HepG2 (cell line): ENCODE data around the gene PAEP. TPM values are rescaled to one million over a fixed set of nuclear protein-coding genes. Genes with fewer than 3 reads are reported as not detected.

Source experiments
- ATAC-seq: fragments of 200-7000 bp; cut with Tn5 transposase; 3 replicates; pipeline ENCODE4 v1.9.1; 2020; ENCODE audit warnings: mild to moderate bottlenecking, moderate library complexity
- BruUV-seq: library from RNA; stranded (reverse); fragments of 400-500 nt; replicated peaks from 2 replicates; lab custom pipeline; 2021; lab: Mats Ljungman, UMichigan
- CTCF ChIA-PET: fragments of 300-600 bp; formaldehyde crosslinking; extraction: SDS; loops from one replicate; lab custom pipeline; 2021; ENCODE audit warnings: low total read pairs, inconsistent platforms, low intra/inter-chr PET ratio; lab: Yijun Ruan, JAX
- POLR2A ChIA-PET: fragments of 350-600 bp; sonication (Branson Sonifier 250); formaldehyde crosslinking; loops from one replicate; lab custom pipeline; 2020; ENCODE audit warnings: antibody characterized with exemption, inconsistent platforms; lab: Yijun Ruan, JAX
- DNase-seq: peaks from one replicate; pipeline ENCODE4 v3.0.0-alpha.2; 2015; ENCODE audit warnings: low spot score
- FAIRE-seq: peaks from 3 replicates; lab custom pipeline; 2011; peaks lifted over from hg19 to GRCh38; lab: Jason Lieb, UNC
- H2AFZ ChIP-seq: one replicate; pipeline ENCODE4 v1.6.1; 2011; ENCODE audit warnings: low read length, inconsistent platforms
- H3K27ac ChIP-seq: fragments of 300-600 bp; 3 replicates; pipeline ENCODE4 v1.8.0; 2011; ENCODE audit warnings: mixed run types, mild to moderate bottlenecking, mixed read lengths, low read length, inconsistent platforms; ENCODE audit not compliant: insufficient read depth; ENCODE audit errors: extremely low read length
- H3K27me3 ChIP-seq, 2 experiments: fragments of 200-600 bp in 1 of 2; 2 replicates in 1 of 2; 3 replicates in 1 of 2; pipeline versions ENCODE4 v1.6.0 to v1.8.0; 2011; ENCODE audit warnings: low read length in 2 of 2, mild to moderate bottlenecking in 2 of 2, moderate library complexity in 2 of 2, inconsistent platforms in 1 of 2; ENCODE audit not compliant: insufficient read depth in 2 of 2, control insufficient read depth in 1 of 2
- H3K36me3 ChIP-seq, 2 experiments: fragments of 200-600 bp in 1 of 2; replicated peaks in 1 of 2; 2 replicates in 1 of 2; 3 replicates in 1 of 2; pipeline versions ENCODE4 v1.5.1 to v1.8.0; 2011; ENCODE audit warnings: low read length in 2 of 2, inconsistent platforms in 1 of 2; ENCODE audit not compliant: insufficient read depth in 2 of 2, control insufficient read depth in 1 of 2
- H3K4me1 ChIP-seq: 2 replicates; pipeline ENCODE4 v1.5.1; 2012; ENCODE audit warnings: low read length, inconsistent platforms; ENCODE audit not compliant: insufficient read depth
- H3K4me2 ChIP-seq: 2 replicates; pipeline ENCODE4 v1.6.0; 2011; ENCODE audit warnings: low read depth, low read length, inconsistent platforms
- H3K4me3 ChIP-seq, 3 experiments: fragments of 200-600 bp in 1 of 3; sonication (generic), shearing (Covaris generic) in 1 of 3; replicated peaks in 1 of 3; 2 replicates each; pipeline ENCODE4 v1.5.1; 2011 to 2016; ENCODE audit warnings: low read length in 3 of 3, inconsistent platforms in 2 of 3, low read depth in 2 of 3, mild to moderate bottlenecking in 2 of 3, control low read depth in 1 of 3, mixed read lengths in 1 of 3; ENCODE audit not compliant: insufficient read depth in 1 of 3
- H3K79me2 ChIP-seq: one replicate; pipeline ENCODE4 v1.6.1; 2011; ENCODE audit warnings: low read length, inconsistent platforms; ENCODE audit not compliant: insufficient read depth
- H3K9ac ChIP-seq: 2 replicates; pipeline ENCODE4 v1.6.0; 2011; ENCODE audit warnings: mild to moderate bottlenecking, low read depth, low read length, inconsistent platforms; ENCODE audit not compliant: insufficient read depth
- H3K9me3 ChIP-seq: 2 replicates; pipeline ENCODE4 v1.5.1; 2012; ENCODE audit warnings: mild to moderate bottlenecking, low read length
- H4K20me1 ChIP-seq: 2 replicates; pipeline ENCODE4 v1.6.0; 2011; ENCODE audit warnings: inconsistent platforms, mild to moderate bottlenecking, low read length, moderate library complexity; ENCODE audit not compliant: insufficient read depth
- MIXL1 ChIP-seq: IDR thresholded peaks from 2 replicates; pipeline ENCODE4 v1.6.1; 2016
- PRPF4 ChIP-seq: fragments of 200-400 bp; formaldehyde crosslinking; IDR thresholded peaks from 2 replicates; pipeline ENCODE4 v1.6.1; 2016; ENCODE audit warnings: low read length, low read depth; ENCODE audit not compliant: poor library complexity, severe bottlenecking
- RFX3 ChIP-seq: IDR thresholded peaks from 2 replicates; pipeline ENCODE4 v1.6.1; 2016; ENCODE audit warnings: missing biosample characterization, missing genetic modification reagents
- SMARCC2 ChIP-seq: fragments of 450-650 bp; IDR thresholded peaks from 2 replicates; pipeline ENCODE4 v1.6.1; 2017; ENCODE audit warnings: antibody characterized with exemption, mild to moderate bottlenecking
- U2AF2 ChIP-seq: fragments of 200-400 bp; formaldehyde crosslinking; IDR thresholded peaks from 2 replicates; pipeline ENCODE4 v1.6.1; 2017; ENCODE audit warnings: low read depth, mild to moderate bottlenecking, low read length
- WGBS: methylation state at CpG from one replicate; pipeline ENCODE4 v1.1.6; 2017; ENCODE audit warnings: low lambda C conversion rate; 5-methylcytosine and 5-hydroxymethylcytosine counted together
- in situ Hi-C: cut with HindIII; loops from 2 replicates; pipeline ENCODE4 v1.10.0; 2017; ENCODE audit warnings: low pct_unique_long_range_greater_than_20kb; ENCODE audit not compliant: extremely low pct_ligation_motif_present
- intact Hi-C: fragments of 100-400 bp; cut with micrococcal nuclease; formaldehyde crosslinking; loops from one replicate; pipeline ENCODE4 v1.10.0; 2022; ENCODE audit not compliant: unreplicated experiment
- polyA plus RNA-seq, 8 experiments: library from polyadenylated mRNA; depleted of rRNA in 3 of 8; stranded (reverse) in 7 of 8; unstranded in 1 of 8; fragments of >200 nt; fragmentation: Illumina TruSeq in 4 of 8; extraction: Trizol in 4 of 8; gene quantifications; 2 replicates each; pipeline versions ENCODE4 v1.2.1 to v1.2.3, GENCODE V29; 2011 to 2016; ENCODE audit warnings: low read depth in 4 of 8, missing spikeins in 1 of 8, mixed read lengths in 1 of 8; ENCODE audit not compliant: insufficient read depth in 1 of 8
- total RNA-seq, 5 experiments: library from RNA; depleted of rRNA; stranded (reverse); fragments of >200 nt; fragmentation: Illumina TruSeq; extraction: Trizol; gene quantifications; 2 replicates each; pipeline ENCODE4 v1.2.3, GENCODE V29; 2016; ENCODE audit warnings: low read depth in 1 of 5

The PAEP gene
- total and polyA plus RNA-seq, 2 of the 13 experiments (the other 11 are each of a cell fraction or from before 2014, with no cell fraction given): 0.75 to 10.8 TPM

- in situ Hi-C loops: no loop called here
- intact Hi-C loops: no loop called here
- Histone ChIP-seq H3K27me3 (peaks cover 8 to 52% of the 10 kb centered on the region in 2 experiments), H3K4me2 (no peak overlapping the region), H4K20me1 (no peaks in the 10 kb centered on the region), H3K9me3 (no peaks in the 10 kb centered on the region), H3K4me1 (peaks cover 9% of the 10 kb centered on the region), H3K4me3 (no peak overlapping the region)
- no TSS peak for BruUV-seq
- 36% methylated on average over 7 of the region's 16 CpGs for WGBS
- ATAC-seq: no peak
- TF ChIP-seq U2AF2: no peak
- TF ChIP-seq, all 625 proteins: peak for 0
- ChIA-PET POLR2A (no interaction called here), CTCF (no interaction called here)
- FAIRE-seq (no peak), DNase-seq (no peak)
- Histone ChIP-seq H3K36me3 (no peaks in the 10 kb centered on the region), H3K9ac (no peak overlapping the region), H3K27ac (no peak overlapping the region), H2AFZ (no peak overlapping the region), H3K79me2 (no peaks in the 10 kb centered on the region)
Measured at GRCh38 chr9:135522137-135522877, 39.2 kb upstream of the PAEP start.

- CTCF ChIA-PET: no interaction called here
- peaks cover 8 to 50% of the 10 kb centered on the region in 2 experiments for H3K27me3 ChIP-seq
- no peak for ATAC-seq
Measured at GRCh38 chr9:135522931-135523330, 38.6 kb upstream of the PAEP start.

More at GRCh38 chr9:135522931-135523330, 38.6 kb upstream of the PAEP start:
- no peak overlapping the region for H3K9ac ChIP-seq
- H3K27ac ChIP-seq: no peak overlapping the region
- BruUV-seq: no TSS peak
- DNase-seq: no peak
- peaks cover 9% of the 10 kb centered on the region for H3K4me1 ChIP-seq
- H3K9me3 ChIP-seq: no peaks in the 10 kb centered on the region
- H3K36me3 ChIP-seq: no peaks in the 10 kb centered on the region
- intact Hi-C loops: no loop called here
- POLR2A ChIA-PET: no interaction called here
- H3K79me2 ChIP-seq: no peaks in the 10 kb centered on the region
- WGBS: 30% methylated on average over 7 of the region's 17 CpGs
- no peak overlapping the region for H2AFZ ChIP-seq
- FAIRE-seq: no peak
- TF ChIP-seq RFX3 (CRISPR knock-in tag) (no peak), MIXL1 (CRISPR knock-in tag) (no peak), PRPF4 (no peak), SMARCC2 (no peak)
- TF ChIP-seq, all 625 proteins: peak for 0
- no peak overlapping the region for H3K4me3 ChIP-seq
- no peak overlapping the region for H3K4me2 ChIP-seq
- in situ Hi-C loops: no loop called here
- H4K20me1 ChIP-seq: no peaks in the 10 kb centered on the region
